Neural progenitor cell (in vitro differentiated cells): ENCODE results near the gene FSTL5.

ENCODE experiments used
- EZH2 ChIP-seq: fragments of 200-600 bp; sonication (generic); IDR thresholded peaks from 2 replicates; pipeline ENCODE4 v1.6.1; 2017; ENCODE audit warnings: antibody characterized with exemption, mild to moderate bottlenecking, moderate library complexity
- EZH2phosphoT487 ChIP-seq: fragments of 200-600 bp; sonication (generic); IDR thresholded peaks from 2 replicates; pipeline ENCODE4 v1.6.1; 2017; ENCODE audit warnings: antibody characterized with exemption
- TF ChIP-seq, protein P1 (sequence below): fragments of 200-600 bp; sonication (generic); IDR thresholded peaks from 2 replicates; pipeline ENCODE4 v1.5.1; 2017; ENCODE audit warnings: antibody characterized with exemption, mild to moderate bottlenecking

DNA sequence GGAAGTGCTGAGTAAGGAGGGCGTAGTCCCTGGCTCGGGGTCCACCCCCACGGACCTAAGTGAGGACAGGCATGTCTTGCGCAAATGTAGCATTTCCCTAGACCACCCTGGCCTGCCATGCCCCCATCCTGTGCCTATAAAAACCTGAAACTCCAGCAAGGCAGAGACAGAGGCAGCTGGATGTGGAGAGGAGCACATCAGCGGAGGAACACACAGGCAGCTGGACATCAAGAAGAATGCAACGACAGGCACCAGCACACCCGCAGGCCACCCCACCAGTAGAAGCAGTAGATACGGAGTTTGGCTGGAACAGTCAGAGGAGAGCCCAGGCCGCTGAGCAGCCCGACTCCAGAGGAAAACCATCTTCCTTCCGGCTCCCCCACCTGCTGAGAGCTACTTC is 345.9 kb downstream of the FSTL5 start:
- TF ChIP-seq, protein P1, sequence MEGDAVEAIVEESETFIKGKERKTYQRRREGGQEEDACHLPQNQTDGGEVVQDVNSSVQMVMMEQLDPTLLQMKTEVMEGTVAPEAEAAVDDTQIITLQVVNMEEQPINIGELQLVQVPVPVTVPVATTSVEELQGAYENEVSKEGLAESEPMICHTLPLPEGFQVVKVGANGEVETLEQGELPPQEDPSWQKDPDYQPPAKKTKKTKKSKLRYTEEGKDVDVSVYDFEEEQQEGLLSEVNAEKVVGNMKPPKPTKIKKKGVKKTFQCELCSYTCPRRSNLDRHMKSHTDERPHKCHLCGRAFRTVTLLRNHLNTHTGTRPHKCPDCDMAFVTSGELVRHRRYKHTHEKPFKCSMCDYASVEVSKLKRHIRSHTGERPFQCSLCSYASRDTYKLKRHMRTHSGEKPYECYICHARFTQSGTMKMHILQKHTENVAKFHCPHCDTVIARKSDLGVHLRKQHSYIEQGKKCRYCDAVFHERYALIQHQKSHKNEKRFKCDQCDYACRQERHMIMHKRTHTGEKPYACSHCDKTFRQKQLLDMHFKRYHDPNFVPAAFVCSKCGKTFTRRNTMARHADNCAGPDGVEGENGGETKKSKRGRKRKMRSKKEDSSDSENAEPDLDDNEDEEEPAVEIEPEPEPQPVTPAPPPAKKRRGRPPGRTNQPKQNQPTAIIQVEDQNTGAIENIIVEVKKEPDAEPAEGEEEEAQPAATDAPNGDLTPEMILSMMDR = no peak
- TF ChIP-seq EZH2 = no peak
- TF ChIP-seq EZH2phosphoT487 = no peak
